Measurements from ENCODE around the gene SOX3.

The SOX3 gene

DNA sequence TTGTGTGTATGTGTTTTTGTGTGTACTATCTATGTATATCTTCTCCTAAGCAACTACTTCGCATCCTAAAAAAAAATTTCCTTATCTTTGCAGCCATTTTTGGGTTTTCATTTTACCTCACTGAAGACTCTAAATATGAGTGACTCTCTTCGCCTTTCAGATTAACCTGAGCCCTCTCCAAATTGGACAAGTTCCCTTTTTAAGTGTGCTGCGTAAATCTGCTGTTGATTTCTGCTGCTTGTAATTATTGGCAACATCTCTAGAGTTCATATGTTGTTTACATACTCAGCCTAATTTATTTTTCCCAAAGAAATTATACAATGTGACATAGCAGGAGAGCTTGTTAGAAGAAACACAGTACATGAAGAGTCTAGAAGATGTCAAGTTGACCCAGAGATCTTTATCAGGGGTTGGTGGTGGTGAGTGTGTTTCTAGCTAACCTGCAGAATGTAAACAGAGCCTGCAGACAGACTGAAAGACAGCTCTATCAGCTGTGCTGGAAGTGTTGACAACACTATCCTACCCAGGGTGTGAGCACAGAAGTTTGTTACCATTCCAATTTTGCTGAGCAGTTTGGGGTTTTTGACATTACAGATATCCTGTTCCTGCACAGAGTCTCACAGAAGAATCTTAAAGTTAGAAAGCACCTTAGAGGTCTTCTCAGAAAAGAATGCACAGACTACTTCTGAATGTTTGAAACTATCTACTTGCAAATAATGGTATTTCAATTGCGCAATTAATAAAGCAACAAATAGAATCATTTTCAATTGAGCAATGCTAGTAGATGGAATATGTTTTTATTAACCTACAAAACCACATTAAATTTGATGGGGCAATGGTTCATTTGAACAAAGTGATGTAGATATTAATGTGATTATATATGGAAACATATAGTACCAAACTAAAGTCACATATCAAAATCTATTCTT is 12.5 kb downstream of the SOX3 start:
- no peak overlapping the region for H3K4me3 ChIP-seq (IDR thresholded peaks at IDR 0.05; ENCODE audit: insufficient read depth, low read depth, low read length)
- no peak overlapping the region for H3K4me2 ChIP-seq
- H3K79me2 ChIP-seq (ENCODE audit: insufficient read depth, low read depth), result no peaks in the 10 kb centered on the region
- no peaks in the 10 kb centered on the region for H3K4me1 ChIP-seq (ENCODE audit: low read depth, poor library complexity, severe bottlenecking)
- no peaks in the 10 kb centered on the region for H3K36me3 ChIP-seq (ENCODE audit: insufficient read depth)
- no peak overlapping the region for H2AFZ ChIP-seq (ENCODE audit: low read depth)
- no peaks in the 10 kb centered on the region for H3K27me3 ChIP-seq (ENCODE audit: insufficient read depth, low read depth)
- TF ChIP-seq CTCF (conservative IDR thresholded peaks at IDR 0.05; ENCODE audit: low read depth, low read length), result no peak
- H3K9ac ChIP-seq, result no peak overlapping the region
- no peaks in the 10 kb centered on the region for H4K20me1 ChIP-seq (ENCODE audit: insufficient read depth)
- no peak overlapping the region for H3K27ac ChIP-seq

DNA sequence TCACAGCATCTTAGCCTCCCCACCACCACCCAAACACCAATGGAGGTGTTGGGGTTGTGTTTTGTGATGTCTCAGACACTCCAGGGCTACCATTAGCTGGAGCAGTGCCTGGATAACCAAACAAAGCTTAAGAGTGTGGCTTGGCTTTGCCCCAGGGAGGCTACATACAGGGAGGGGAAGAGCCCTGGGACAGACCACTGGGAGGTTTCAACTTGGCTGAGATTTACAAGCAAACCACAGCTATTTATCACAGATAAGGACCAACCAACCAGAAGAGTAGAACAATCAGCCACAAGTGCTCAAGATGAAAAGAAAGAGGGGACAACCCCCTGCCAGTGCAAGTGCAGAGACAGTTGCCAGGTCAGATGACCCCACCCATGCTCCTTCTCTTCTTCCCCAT is 24.1 kb downstream of the SOX3 start:
- no peaks in the 10 kb centered on the region for H3K79me2 ChIP-seq (ENCODE audit: insufficient read depth, low read depth)
- no peaks in the 10 kb centered on the region for H3K27me3 ChIP-seq (ENCODE audit: insufficient read depth, low read depth)
- no peak for TF ChIP-seq CTCF (conservative IDR thresholded peaks at IDR 0.05; ENCODE audit: low read depth, low read length)
- no peaks in the 10 kb centered on the region for H4K20me1 ChIP-seq (ENCODE audit: insufficient read depth)
- no peak overlapping the region for H3K9ac ChIP-seq
- H3K27ac ChIP-seq, result no peak overlapping the region
- no peak overlapping the region for H3K4me3 ChIP-seq (IDR thresholded peaks at IDR 0.05; ENCODE audit: insufficient read depth, low read depth, low read length)
- H3K4me1 ChIP-seq (ENCODE audit: low read depth, poor library complexity, severe bottlenecking), result no peaks in the 10 kb centered on the region
- H3K4me2 ChIP-seq, result no peak overlapping the region
- no peak overlapping the region for H2AFZ ChIP-seq (ENCODE audit: low read depth)
- no peaks in the 10 kb centered on the region for H3K36me3 ChIP-seq (ENCODE audit: insufficient read depth)

- TF ChIP-seq CTCF (conservative IDR thresholded peaks at IDR 0.05; ENCODE audit: low read depth, low read length), result no peak
- Histone ChIP-seq H3K4me1 (ENCODE audit: low read depth, poor library complexity, severe bottlenecking) (no peaks in the 10 kb centered on the region), H2AFZ (ENCODE audit: low read depth) (no peak overlapping the region), H4K20me1 (ENCODE audit: insufficient read depth) (no peaks in the 10 kb centered on the region), H3K4me2 (no peak overlapping the region), H3K27ac (no peak overlapping the region), H3K4me3 (IDR thresholded peaks at IDR 0.05; ENCODE audit: insufficient read depth, low read depth, low read length) (no peak overlapping the region), H3K9ac (no peak overlapping the region), H3K27me3 (ENCODE audit: insufficient read depth, low read depth) (no peaks in the 10 kb centered on the region), H3K36me3 (ENCODE audit: insufficient read depth) (no peaks in the 10 kb centered on the region), H3K79me2 (ENCODE audit: insufficient read depth, low read depth) (no peaks in the 10 kb centered on the region)
Measured at GRCh38 chrX:140477987-140478386, 26.9 kb downstream of the SOX3 start.

DNA sequence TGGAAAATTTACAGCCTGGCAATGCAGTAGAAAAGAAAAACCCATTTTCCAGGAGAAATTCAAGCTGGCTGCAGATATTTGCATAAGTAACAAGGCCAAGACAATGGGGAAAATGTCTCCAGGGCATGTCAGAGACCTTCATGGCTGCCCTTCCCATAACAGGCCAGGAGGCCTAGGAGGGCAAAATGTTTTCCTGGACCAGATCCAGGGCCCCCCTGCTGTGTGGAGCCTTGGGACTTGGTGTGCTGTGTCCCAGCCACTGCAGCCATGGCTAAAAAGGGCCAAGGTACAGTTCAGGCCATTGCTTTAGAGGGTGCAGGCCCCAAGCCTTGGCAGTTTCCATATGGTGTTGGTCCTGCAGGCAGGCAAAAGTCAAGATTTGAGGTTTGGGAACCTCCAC is 29.8 kb downstream of the SOX3 start:
- Histone ChIP-seq H3K4me3 (IDR thresholded peaks at IDR 0.05; ENCODE audit: insufficient read depth, low read depth, low read length) (no peak overlapping the region), H2AFZ (ENCODE audit: low read depth) (no peak overlapping the region), H3K79me2 (ENCODE audit: insufficient read depth, low read depth) (no peaks in the 10 kb centered on the region), H3K9ac (no peak overlapping the region), H3K27ac (no peak overlapping the region), H4K20me1 (ENCODE audit: insufficient read depth) (no peaks in the 10 kb centered on the region), H3K4me2 (no peak overlapping the region), H3K4me1 (ENCODE audit: low read depth, poor library complexity, severe bottlenecking) (no peaks in the 10 kb centered on the region), H3K27me3 (ENCODE audit: insufficient read depth, low read depth) (no peaks in the 10 kb centered on the region), H3K36me3 (ENCODE audit: insufficient read depth) (no peaks in the 10 kb centered on the region)
- no peak for TF ChIP-seq CTCF (conservative IDR thresholded peaks at IDR 0.05; ENCODE audit: low read depth, low read length)

All from KMS-11 (cell line).